ENCODE results near the gene NCOA1. TPM values are rescaled to one million over a fixed set of nuclear protein-coding genes. Genes with fewer than 3 reads are reported as not detected.
"Not testable (repeated sequence)": the region's sequence is repeated elsewhere in the genome, so short reads cannot be mapped to it uniquely, and the experiment has no call there.

The NCOA1 gene
- total and polyA plus RNA-seq, 4 donors = 6.5 to 26.6 (median 16.3) TPM

- no peak for TF ChIP-seq YY1 (IDR thresholded peaks at IDR 0.05)
- TF ChIP-seq MAX (IDR thresholded peaks at IDR 0.05) = no peak
- no peak for TF ChIP-seq TAF1 (conservative IDR thresholded peaks at IDR 0.05)
- no peak for TF ChIP-seq GABPA (IDR thresholded peaks at IDR 0.05 in 1 of 2, conservative IDR thresholded peaks at IDR 0.05 in 1 of 2)
These were observed 55.6 kb downstream of the NCOA1 start (continued) for GRCh38 chr2:24546669-24547068.

- no peaks in the 10 kb centered on the region for H3K4me1 ChIP-seq (ENCODE audit: control insufficient read depth in 4 of 4, insufficient read depth in 4 of 4, low read length in 3 of 4)
- no peaks in the 10 kb centered on the region for H3K36me3 ChIP-seq (ENCODE audit: control insufficient read depth in 4 of 4, insufficient read depth in 3 of 4, low read depth in 1 of 4, low read length in 3 of 4)
- no peaks in the 10 kb centered on the region for H3K27me3 ChIP-seq (ENCODE audit: control insufficient read depth in 4 of 4, insufficient read depth in 4 of 4, low read length in 3 of 4)
- DNase-seq (ENCODE audit: low spot score) = no peak
- H3K9ac ChIP-seq (ENCODE audit: low read depth in 1 of 2, low read length in 2 of 2) = no peak overlapping the region
- TF ChIP-seq FOXA1 (IDR thresholded peaks at IDR 0.05) (no peak), TAF1 (conservative IDR thresholded peaks at IDR 0.05) (no peak), RAD21 (IDR thresholded peaks at IDR 0.05) (no peak), HNF4G (IDR thresholded peaks at IDR 0.05) (no peak), GABPA (IDR thresholded peaks at IDR 0.05 in 1 of 2, conservative IDR thresholded peaks at IDR 0.05 in 1 of 2) (no peak), ATF3 (IDR thresholded peaks at IDR 0.05) (no peak), EGR1 (IDR thresholded peaks at IDR 0.05; ENCODE audit: low read depth in 2 of 2) (no peak), HNF4A (conservative IDR thresholded peaks at IDR 0.05) (no peak), MAX (IDR thresholded peaks at IDR 0.05) (no peak), CTCF (IDR thresholded peaks at IDR 0.05; ENCODE audit: low read depth, low read length, missing input control) (no peak), FOXA2 (IDR thresholded peaks at IDR 0.05) (no peak), NR2F2 (IDR thresholded peaks at IDR 0.05) (no peak), SP1 (IDR thresholded peaks at IDR 0.05) (no peak), REST (IDR thresholded peaks at IDR 0.05) (no peak), YY1 (IDR thresholded peaks at IDR 0.05) (no peak), RXRA (IDR thresholded peaks at IDR 0.05) (no peak), ZBTB33 (IDR thresholded peaks at IDR 0.05) (no peak)
- no peak overlapping the region for H3K27ac ChIP-seq (ENCODE audit: low read depth in 1 of 2, low read length in 2 of 2)
- peaks cover 0 to 4% (median under 1%) of the 10 kb centered on the region in 4 donors for H3K9me3 ChIP-seq (ENCODE audit: control insufficient read depth in 4 of 4, low read length in 3 of 4)
- no peak overlapping the region for H3K4me3 ChIP-seq (ENCODE audit: low read depth in 1 of 3, low read length in 3 of 3)
- 95% methylated on average over 4 of the region's 4 CpGs for WGBS
These were observed 57.0 kb downstream of the NCOA1 start for GRCh38 chr2:24548058-24548457.

- DNase-seq (ENCODE audit: low spot score); H3K4me3 ChIP-seq (ENCODE audit: low read depth in 1 of 3, low read length in 3 of 3); H3K27me3 ChIP-seq (ENCODE audit: control insufficient read depth in 4 of 4, insufficient read depth in 4 of 4, low read length in 3 of 4); H3K9me3 ChIP-seq (ENCODE audit: control insufficient read depth in 4 of 4, low read length in 3 of 4); H3K4me1 ChIP-seq (ENCODE audit: control insufficient read depth in 4 of 4, insufficient read depth in 4 of 4, low read length in 3 of 4); H3K27ac ChIP-seq (ENCODE audit: low read depth in 1 of 2, low read length in 2 of 2); H3K36me3 ChIP-seq (ENCODE audit: control insufficient read depth in 4 of 4, insufficient read depth in 3 of 4, low read depth in 1 of 4, low read length in 3 of 4); H3K9ac ChIP-seq (ENCODE audit: low read depth in 1 of 2, low read length in 2 of 2): not testable (repeated sequence)
- WGBS = 83% methylated on average over 2 of the region's 2 CpGs
These were observed 59.2 kb downstream of the NCOA1 start for GRCh38 chr2:24550301-24550700.

Data from liver (tissue), 9 donors.